ENCODE measurements around the gene PARS2.
A peak's percentile ranks its signal among the peaks of the same experiment; 100 is the strongest.

Gene PARS2

GRCh38 chr1:54764133-54764921 lies at the start of gene PARS2:
Gene PARS2, minus strand, starts transcription at chr1:54764523. Its CDS starts 5,362 bp downstream, at chr1:54759161.
- TF ChIP-seq CTCF (IDR thresholded peaks at IDR 0.05; ENCODE audit: low read depth, low read length, missing control alignments) = no peak
- H3K4me3 ChIP-seq (ENCODE audit: low read depth, low read length) = peak within 1 kb of the TSS; percentile 94
- in situ Hi-C loops (cut with HindIII; ENCODE audit: low sequenced_read_pairs) = no loop called here
- DNase-seq (ENCODE audit: low read depth) = peak; percentile 99

GRCh38 chr1:54814126-54814498 lies 49.8 kb upstream of the PARS2 start:
- no peak for DNase-seq (ENCODE audit: low read depth)
- no peak for TF ChIP-seq CTCF (IDR thresholded peaks at IDR 0.05; ENCODE audit: low read depth, low read length, missing control alignments)
- in situ Hi-C loops (cut with HindIII; ENCODE audit: low sequenced_read_pairs) = no loop called here
- H3K4me3 ChIP-seq (ENCODE audit: low read depth, low read length) = no peak overlapping the region

- H3K4me3 ChIP-seq (ENCODE audit: low read depth, low read length) = no peak overlapping the region
- no peak for DNase-seq (ENCODE audit: low read depth)
- TF ChIP-seq CTCF (IDR thresholded peaks at IDR 0.05; ENCODE audit: low read depth, low read length, missing control alignments) = no peak
- in situ Hi-C loops (cut with HindIII; ENCODE audit: low sequenced_read_pairs) = no loop called here
These were observed 49.3 kb upstream of the PARS2 start for GRCh38 chr1:54813485-54814125.

- TF ChIP-seq CTCF (IDR thresholded peaks at IDR 0.05; ENCODE audit: low read depth, low read length, missing control alignments) = no peak
- no peak for DNase-seq (ENCODE audit: low read depth)
- in situ Hi-C loops (cut with HindIII; ENCODE audit: low sequenced_read_pairs) = no loop called here
- H3K4me3 ChIP-seq (ENCODE audit: low read depth, low read length) = no peak overlapping the region
These were observed 48.6 kb upstream of the PARS2 start for GRCh38 chr1:54812801-54813484.

- H3K4me3 ChIP-seq (ENCODE audit: low read depth, low read length) = no peak overlapping the region
- DNase-seq (ENCODE audit: low read depth) = no peak
- TF ChIP-seq CTCF (IDR thresholded peaks at IDR 0.05; ENCODE audit: low read depth, low read length, missing control alignments) = no peak
- in situ Hi-C loops (cut with HindIII; ENCODE audit: low sequenced_read_pairs) = no loop called here
These were observed 47.7 kb upstream of the PARS2 start for GRCh38 chr1:54811739-54812655.

- DNase-seq (ENCODE audit: low read depth) = no peak
- no peak for TF ChIP-seq CTCF (IDR thresholded peaks at IDR 0.05; ENCODE audit: low read depth, low read length, missing control alignments)
- in situ Hi-C loops (cut with HindIII; ENCODE audit: low sequenced_read_pairs) = no loop called here
- no peak overlapping the region for H3K4me3 ChIP-seq (ENCODE audit: low read depth, low read length)
These were observed 46.7 kb upstream of the PARS2 start for GRCh38 chr1:54811066-54811465.

Measured in astrocyte of the cerebellum (primary cell).